Adipocyte (in vitro differentiated cells): ENCODE data around the gene MRGPRX4.

Source experiments
- DNase-seq: peaks from one replicate; pipeline ENCODE4 v3.0.0-alpha.2; 2015; ENCODE audit warnings: low read depth
- H3K27me3 ChIP-seq: replicated peaks from 2 replicates; pipeline ENCODE4 v1.7.0; 2013; ENCODE audit warnings: mild to moderate bottlenecking, low read length, moderate library complexity; ENCODE audit not compliant: control insufficient read depth, insufficient read depth
- H3K36me3 ChIP-seq: 2 replicates; pipeline ENCODE4 v1.7.0; 2013; ENCODE audit warnings: low read length, mild to moderate bottlenecking, moderate library complexity; ENCODE audit not compliant: control insufficient read depth, insufficient read depth, severe bottlenecking
- H3K4me1 ChIP-seq: 2 replicates; pipeline ENCODE4 v1.7.0; 2013; ENCODE audit warnings: mild to moderate bottlenecking, low read length, moderate library complexity; ENCODE audit not compliant: control insufficient read depth, insufficient read depth
- H3K4me3 ChIP-seq: 2 replicates; pipeline ENCODE4 v1.7.0; 2013; ENCODE audit warnings: mild to moderate bottlenecking, low read length, moderate library complexity
- H3K9ac ChIP-seq: 2 replicates; pipeline ENCODE4 v1.7.0; 2013; ENCODE audit warnings: mild to moderate bottlenecking, low read length, moderate library complexity
- H3K9me3 ChIP-seq: 2 replicates; pipeline ENCODE4 v1.7.0; 2013; ENCODE audit warnings: mild to moderate bottlenecking, low read length, moderate library complexity; ENCODE audit not compliant: control insufficient read depth

The MRGPRX4 gene

DNA sequence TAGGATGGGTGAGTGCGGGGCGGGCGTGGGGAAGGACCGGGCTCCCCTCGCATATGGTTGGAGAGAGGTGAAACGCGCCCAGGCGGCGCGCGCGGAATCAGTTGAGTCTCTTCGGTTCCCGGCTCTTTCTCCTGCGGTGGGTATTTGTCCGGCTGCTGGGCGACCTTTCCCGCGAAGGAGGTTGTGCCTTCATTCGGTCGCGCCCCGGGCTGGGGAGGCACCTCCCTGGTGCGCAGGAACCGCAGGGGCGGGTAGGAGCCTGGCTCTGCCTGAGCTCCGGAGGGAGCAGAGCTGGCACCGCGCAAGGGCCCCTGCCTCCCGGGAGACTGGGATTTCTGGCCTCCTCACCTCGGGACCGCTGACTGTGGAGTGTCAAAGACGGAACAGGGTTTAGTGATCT is 36.4 kb downstream of the MRGPRX4 start:
- H3K4me3 ChIP-seq = no peak overlapping the region

DNA sequence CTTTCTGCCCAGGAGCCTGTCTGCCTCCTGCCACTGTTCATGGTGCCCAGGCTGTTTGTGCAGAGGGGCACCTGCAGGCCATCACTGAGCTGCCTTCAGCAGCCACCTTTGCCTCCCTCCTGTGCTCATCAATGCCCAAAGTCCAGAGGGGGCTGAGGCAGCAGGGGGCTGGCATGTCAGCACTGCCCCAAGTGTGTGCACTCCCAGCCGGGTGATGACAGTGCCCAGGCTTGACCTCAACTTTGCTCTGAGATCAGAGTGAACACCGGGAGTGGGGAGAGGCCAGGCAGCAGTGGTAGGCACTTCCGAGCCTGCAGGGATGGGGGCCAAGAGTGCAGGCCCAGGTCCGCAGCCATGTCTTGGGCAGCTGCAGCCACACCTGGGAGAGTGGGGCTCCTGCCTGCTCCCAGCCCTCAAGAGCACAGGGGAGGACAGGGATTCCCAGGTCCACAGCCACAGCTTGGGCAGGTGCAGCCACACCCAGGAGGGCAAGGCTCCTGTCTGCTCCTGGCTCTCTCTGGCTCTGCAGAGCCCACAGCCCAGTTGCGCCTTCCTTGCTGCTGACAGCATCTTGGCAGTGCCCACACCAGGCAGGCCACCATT is 48.7 kb downstream of the MRGPRX4 start:
- peaks cover 8% of the 10 kb centered on the region for H3K27me3 ChIP-seq
- no peak overlapping the region for H3K9ac ChIP-seq
- no peaks in the 10 kb centered on the region for H3K36me3 ChIP-seq
- no peak for DNase-seq
- peaks cover 9% of the 10 kb centered on the region for H3K9me3 ChIP-seq
- H3K4me1 ChIP-seq = no peaks in the 10 kb centered on the region
- no peak overlapping the region for H3K4me3 ChIP-seq

More for the DNA sequence above, 36.4 kb downstream of the MRGPRX4 start:
- H3K9me3 ChIP-seq = no peaks in the 10 kb centered on the region
- no peak for DNase-seq
- no peak overlapping the region for H3K9ac ChIP-seq
- H3K36me3 ChIP-seq = no peaks in the 10 kb centered on the region
- no peaks in the 10 kb centered on the region for H3K4me1 ChIP-seq
- H3K27me3 ChIP-seq = peaks cover 39% of the 10 kb centered on the region

DNA sequence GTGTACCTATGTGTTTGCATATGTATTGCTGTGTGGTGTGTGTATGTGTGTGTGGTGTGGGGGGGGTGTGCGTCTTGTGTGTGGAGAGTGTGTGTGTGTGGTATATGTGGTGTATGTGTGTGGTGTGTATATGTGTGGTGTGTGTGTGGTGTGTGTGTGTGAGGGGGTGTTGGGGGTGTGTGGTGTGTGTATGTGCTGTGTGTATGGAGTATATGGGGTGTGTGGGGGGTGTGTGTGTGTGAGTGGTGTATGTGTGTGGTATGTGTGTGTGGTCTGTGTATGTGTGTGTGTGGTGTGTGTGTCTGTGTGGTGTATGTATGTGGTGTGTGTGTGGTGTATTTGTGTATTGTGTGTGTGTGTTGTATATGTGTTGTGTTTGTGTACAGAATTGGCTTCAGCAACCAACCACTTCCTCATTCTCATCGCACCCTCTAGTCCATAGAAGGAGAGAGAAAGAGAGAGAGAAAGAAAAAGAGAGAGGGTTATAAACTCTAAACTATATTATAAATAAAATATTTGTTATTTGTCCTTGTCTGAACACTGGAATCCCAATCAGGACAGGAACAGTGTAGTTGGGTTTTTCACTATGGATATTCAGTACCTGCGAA is 50.3 kb downstream of the MRGPRX4 start:
- Histone ChIP-seq H3K9me3 (peaks cover 9% of the 10 kb centered on the region), H3K4me3 (no peak overlapping the region), H3K4me1 (no peaks in the 10 kb centered on the region), H3K9ac (no peak overlapping the region), H3K27me3 (peaks cover 14% of the 10 kb centered on the region), H3K36me3 (no peaks in the 10 kb centered on the region)
- DNase-seq = no peak
